ENCODE results near the gene KLHL21. TPM values are rescaled to one million over a fixed set of nuclear protein-coding genes. Genes with fewer than 3 reads are reported as not detected.

Gene KLHL21
- total RNA-seq, 2 donors from 2014 or later = 32.3 to 35.3 TPM

DNA sequence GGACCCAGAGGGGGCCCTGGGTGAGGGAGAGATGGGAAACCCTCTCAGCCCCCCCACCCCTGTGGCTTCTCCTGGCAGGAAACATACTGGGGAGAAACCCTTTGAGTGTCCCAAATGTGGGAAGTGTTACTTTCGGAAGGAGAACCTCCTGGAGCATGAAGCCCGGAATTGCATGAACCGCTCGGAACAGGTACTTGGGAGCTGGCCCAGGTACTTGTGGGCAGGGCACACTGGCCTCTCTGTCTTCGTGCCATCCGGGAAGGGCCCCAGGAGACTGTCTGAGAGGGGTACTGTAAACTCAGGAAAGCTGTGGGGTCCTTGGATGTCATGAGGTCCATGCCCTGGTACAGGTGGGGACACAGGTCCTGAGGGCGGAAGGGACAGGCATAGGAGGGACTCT lies 16.8 kb downstream of the KLHL21 start:
- no peak overlapping the region for H3K27ac Mint-ChIP-seq
- H3K4me3 Mint-ChIP-seq = no peak overlapping the region
- peaks cover 14% of the 10 kb centered on the region for H3K4me1 Mint-ChIP-seq
- no peak for ATAC-seq (replicated peaks)
- H3K27me3 Mint-ChIP-seq = no peaks in the 10 kb centered on the region
- H3K36me3 Mint-ChIP-seq (ENCODE audit: low read depth) = peaks cover 24% of the 10 kb centered on the region
- H3K9me3 Mint-ChIP-seq = no peaks in the 10 kb centered on the region

DNA sequence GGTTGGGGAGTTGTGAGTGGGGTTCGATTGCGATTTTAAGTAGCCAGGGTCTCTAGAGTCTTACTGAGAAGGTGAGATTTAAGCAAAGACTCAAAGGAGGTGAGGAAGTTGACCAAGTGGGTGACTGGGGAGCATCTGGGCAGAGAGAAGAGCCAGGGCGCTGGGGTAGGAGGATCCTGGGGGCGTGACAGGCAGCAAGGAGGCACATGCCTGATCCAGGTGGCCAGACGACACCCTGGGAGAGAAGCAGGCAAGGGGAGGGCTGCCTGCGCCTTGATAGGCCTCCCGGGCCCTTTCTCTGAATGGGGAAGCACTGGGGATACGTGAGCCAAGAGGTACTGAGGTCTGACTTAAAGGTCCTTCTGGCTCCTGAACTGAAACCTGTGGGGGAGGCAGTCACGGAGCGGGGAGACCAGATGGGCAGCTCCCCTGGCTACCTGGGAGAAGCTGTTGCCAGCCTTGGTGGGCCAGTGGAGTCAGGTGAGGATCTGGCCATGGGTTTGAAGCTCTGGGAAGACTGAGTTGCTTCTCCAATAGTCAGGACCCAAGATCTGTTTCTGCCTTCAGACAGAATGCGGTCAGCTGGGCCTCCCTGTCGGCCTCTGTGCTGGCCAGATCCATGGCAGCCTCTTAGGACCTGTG lies 17.5 kb downstream of the KLHL21 start:
- Mint-ChIP-seq H3K27me3 (no peaks in the 10 kb centered on the region), H3K4me1 (peaks cover 14% of the 10 kb centered on the region), H3K9me3 (no peaks in the 10 kb centered on the region), H3K36me3 (ENCODE audit: low read depth) (peaks cover 18% of the 10 kb centered on the region), H3K27ac (peak overlapping the region; percentile 58), H3K4me3 (no peak overlapping the region)
- no peak for ATAC-seq (replicated peaks)

DNA sequence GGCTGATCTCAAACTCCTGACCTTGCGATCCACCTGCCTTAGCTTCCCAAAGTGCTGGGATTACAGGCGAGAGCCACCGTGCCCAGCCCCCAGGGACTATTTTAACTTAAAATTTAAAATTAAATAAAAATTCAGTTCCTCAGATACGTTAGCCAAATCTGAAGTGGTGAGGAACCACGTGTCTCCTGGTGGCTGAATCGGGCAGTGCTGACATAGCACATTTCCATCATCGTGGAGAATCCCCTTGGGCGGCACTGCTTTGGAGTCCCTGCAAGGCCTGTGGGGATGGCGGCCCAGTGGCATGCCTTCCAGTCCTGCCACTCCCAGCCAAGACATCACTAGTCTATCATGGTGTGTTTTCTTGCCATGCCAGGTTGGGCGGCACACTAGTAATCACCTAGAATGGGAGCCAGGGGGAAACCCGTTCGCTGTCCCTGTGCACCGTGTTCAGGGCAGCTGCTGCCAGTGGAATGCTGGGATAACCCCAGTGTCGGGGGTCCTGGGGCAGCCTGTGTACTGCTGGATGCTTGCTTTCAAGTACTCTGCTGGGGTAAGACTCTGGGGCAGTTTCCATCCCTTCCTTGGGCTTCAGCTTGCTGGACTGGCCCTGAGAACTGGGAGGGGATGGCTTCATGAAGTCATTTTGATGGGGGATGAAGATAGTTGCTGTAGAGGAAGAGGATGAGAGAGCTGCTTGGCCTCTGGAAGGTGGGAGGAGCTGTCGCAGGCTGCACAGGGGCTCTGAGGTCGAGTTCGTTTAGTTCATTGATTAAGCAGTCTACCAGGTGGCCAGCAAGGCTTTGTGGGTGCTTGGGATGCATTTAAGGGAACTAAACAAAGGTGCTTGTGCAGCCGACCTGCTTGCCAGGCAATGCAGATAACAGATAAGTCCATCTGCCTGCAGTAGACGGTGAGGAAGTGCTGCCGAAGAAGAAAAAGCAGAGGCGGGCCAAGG lies 18.3 kb downstream of the KLHL21 start:
- Mint-ChIP-seq H3K9me3 (no peaks in the 10 kb centered on the region), H3K27ac (peak overlapping the region; percentile 58), H3K36me3 (ENCODE audit: low read depth) (peaks cover 10% of the 10 kb centered on the region), H3K27me3 (no peaks in the 10 kb centered on the region), H3K4me1 (peaks cover 14% of the 10 kb centered on the region), H3K4me3 (no peak overlapping the region)
- ATAC-seq (replicated peaks) = no peak

- no peaks in the 10 kb centered on the region for H3K9me3 Mint-ChIP-seq
- peak overlapping the region; percentile 91 for H3K4me3 Mint-ChIP-seq
- H3K27me3 Mint-ChIP-seq = no peaks in the 10 kb centered on the region
- H3K4me1 Mint-ChIP-seq = peaks cover 14% of the 10 kb centered on the region
- peak overlapping the region; percentile 95 for H3K27ac Mint-ChIP-seq
- H3K36me3 Mint-ChIP-seq (ENCODE audit: low read depth) = no peaks in the 10 kb centered on the region
- no peak for ATAC-seq (replicated peaks)
These were observed 20.3 kb downstream of the KLHL21 start for GRCh38 chr1:6582370-6582769.

GRCh38 chr1:6581561-6582305 lies 20.9 kb downstream of the KLHL21 start:
- ATAC-seq (replicated peaks) = no peak
- Mint-ChIP-seq H3K27ac (peak overlapping the region; percentile 95), H3K4me3 (peak overlapping the region; percentile 91)

GRCh38 chr1:6580593-6581409 lies 21.9 kb downstream of the KLHL21 start:
- H3K27me3 Mint-ChIP-seq = no peaks in the 10 kb centered on the region
- peak overlapping the region; percentile 95 for H3K27ac Mint-ChIP-seq
- ATAC-seq (replicated peaks) = no peak
- no peaks in the 10 kb centered on the region for H3K36me3 Mint-ChIP-seq (ENCODE audit: low read depth)
- peaks cover 14% of the 10 kb centered on the region for H3K4me1 Mint-ChIP-seq
- no peaks in the 10 kb centered on the region for H3K9me3 Mint-ChIP-seq
- H3K4me3 Mint-ChIP-seq = peak overlapping the region; percentile 91

More at GRCh38 chr1:6581561-6582305, 20.9 kb downstream of the KLHL21 start:
- Mint-ChIP-seq H3K4me1 (peaks cover 14% of the 10 kb centered on the region), H3K9me3 (no peaks in the 10 kb centered on the region), H3K36me3 (ENCODE audit: low read depth) (no peaks in the 10 kb centered on the region), H3K27me3 (no peaks in the 10 kb centered on the region)

GRCh38 chr1:6580119-6580592 lies 22.5 kb downstream of the KLHL21 start:
- Mint-ChIP-seq H3K27me3 (no peaks in the 10 kb centered on the region), H3K4me3 (peak overlapping the region; percentile 91), H3K4me1 (peaks cover 14% of the 10 kb centered on the region), H3K27ac (peak overlapping the region; percentile 95), H3K9me3 (no peaks in the 10 kb centered on the region), H3K36me3 (ENCODE audit: low read depth) (no peaks in the 10 kb centered on the region)
- no peak for ATAC-seq (replicated peaks)

DNA sequence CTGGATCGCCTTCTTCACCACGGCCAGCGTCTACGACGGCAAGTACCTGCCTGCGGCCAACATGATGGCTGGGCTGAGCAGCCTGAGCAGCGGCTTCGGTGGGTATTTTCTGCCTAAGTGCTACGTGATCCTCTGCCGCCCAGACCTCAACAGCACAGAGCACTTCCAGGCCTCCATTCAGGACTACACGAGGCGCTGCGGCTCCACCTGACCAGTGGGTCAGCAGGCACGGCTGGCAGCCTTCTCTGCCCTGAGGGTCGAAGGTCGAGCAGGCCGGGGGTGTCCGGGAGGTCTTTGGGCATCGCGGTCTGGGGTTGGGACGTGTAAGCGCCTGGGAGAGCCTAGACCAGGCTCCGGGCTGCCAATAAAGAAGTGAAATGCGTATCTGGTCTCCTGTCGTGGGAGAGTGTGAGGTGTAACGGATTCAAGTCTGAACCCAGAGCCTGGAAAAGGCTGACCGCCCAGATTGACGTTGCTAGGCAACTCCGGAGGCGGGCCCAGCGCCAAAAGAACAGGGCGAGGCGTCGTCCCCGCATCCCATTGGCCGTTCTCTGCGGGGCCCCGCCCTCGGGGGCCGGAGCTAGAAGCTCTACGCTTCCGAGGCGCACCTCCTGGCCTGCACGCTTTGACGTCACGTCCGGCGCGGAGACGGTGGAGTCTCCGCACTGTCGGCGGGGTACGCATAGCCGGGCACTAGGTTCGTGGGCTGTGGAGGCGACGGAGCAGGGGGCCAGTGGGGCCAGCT lies 23.1 kb downstream of the KLHL21 start, which contains the start of gene ZBTB48:
Gene ZBTB48 (plus strand): TSS at position 621 of the 745 bp plus-strand sequence. CDS start 616 bp downstream, outside the sequence.
- Mint-ChIP-seq H3K36me3 (ENCODE audit: low read depth) (no peaks in the 10 kb centered on the region), H3K27me3 (no peaks in the 10 kb centered on the region), H3K4me3 (peak within 1 kb of the TSS; percentile 91), H3K4me1 (peaks cover 10% of the 10 kb centered on the region), H3K27ac (peak within 1 kb of the TSS; percentile 95), H3K9me3 (no peaks in the 10 kb centered on the region)
- peak; percentile 99 for ATAC-seq (replicated peaks)

- no peak for ATAC-seq (replicated peaks)
- Mint-ChIP-seq H3K4me3 (peak overlapping the region; percentile 91), H3K4me1 (peaks cover 8% of the 10 kb centered on the region), H3K36me3 (ENCODE audit: low read depth) (no peaks in the 10 kb centered on the region), H3K9me3 (no peaks in the 10 kb centered on the region), H3K27ac (peak overlapping the region; percentile 95), H3K27me3 (no peaks in the 10 kb centered on the region)
These were observed 23.9 kb downstream of the KLHL21 start for GRCh38 chr1:6578624-6579373.

DNA sequence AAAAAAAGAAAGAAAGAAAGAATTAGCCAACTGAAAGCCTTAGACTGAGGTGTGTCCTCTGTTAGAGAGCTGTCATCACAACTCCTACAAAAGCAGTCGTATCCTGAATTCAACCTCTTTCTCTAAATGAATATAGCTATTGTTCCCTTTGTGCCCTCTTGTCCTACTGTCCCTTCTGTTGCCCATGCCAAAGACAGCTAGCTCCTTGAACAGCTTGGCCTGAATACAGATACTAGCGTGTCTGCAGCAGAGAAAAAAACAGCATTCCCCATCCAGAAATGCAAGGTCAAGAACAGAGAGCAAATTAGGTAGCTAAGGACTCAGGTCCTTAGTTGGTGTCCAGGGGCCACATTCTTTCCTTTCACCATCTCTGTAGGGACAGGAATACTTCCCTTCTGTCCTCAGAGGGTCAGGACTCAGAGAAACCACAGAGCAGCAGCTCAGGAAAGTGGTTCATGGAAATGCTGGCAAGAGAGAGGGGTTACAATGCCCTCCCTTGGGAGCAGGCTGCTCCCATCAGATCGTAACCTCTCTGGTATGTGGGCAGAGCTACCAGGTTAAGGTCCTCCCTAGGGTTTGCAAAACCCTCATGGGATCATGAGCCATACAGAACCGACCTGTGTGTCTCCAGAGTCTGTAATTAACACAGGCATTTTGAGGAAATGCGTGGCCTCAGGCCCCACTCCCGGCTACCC lies 24.7 kb downstream of the KLHL21 start:
- H3K4me3 Mint-ChIP-seq = no peak overlapping the region
- no peak for ATAC-seq (replicated peaks)
- H3K4me1 Mint-ChIP-seq = peaks cover 8% of the 10 kb centered on the region
- no peak overlapping the region for H3K27ac Mint-ChIP-seq
- H3K36me3 Mint-ChIP-seq (ENCODE audit: low read depth) = no peaks in the 10 kb centered on the region
- no peaks in the 10 kb centered on the region for H3K27me3 Mint-ChIP-seq
- H3K9me3 Mint-ChIP-seq = no peaks in the 10 kb centered on the region

DNA sequence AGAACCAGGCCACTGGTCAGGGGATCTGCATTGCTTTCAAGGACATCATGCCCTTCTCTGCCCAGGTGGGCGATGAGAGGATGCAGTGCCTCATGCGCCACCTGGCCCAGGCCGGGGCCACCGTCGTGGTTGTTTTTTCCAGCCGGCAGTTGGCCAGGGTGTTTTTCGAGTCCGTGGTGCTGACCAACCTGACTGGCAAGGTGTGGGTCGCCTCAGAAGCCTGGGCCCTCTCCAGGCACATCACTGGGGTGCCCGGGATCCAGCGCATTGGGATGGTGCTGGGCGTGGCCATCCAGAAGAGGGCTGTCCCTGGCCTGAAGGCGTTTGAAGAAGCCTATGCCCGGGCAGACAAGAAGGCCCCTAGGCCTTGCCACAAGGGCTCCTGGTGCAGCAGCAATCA lies 27.9 kb downstream of the KLHL21 start:
- no peak for ATAC-seq (replicated peaks)
- Mint-ChIP-seq H3K4me3 (no peak overlapping the region), H3K4me1 (no peaks in the 10 kb centered on the region), H3K27me3 (peaks cover 3% of the 10 kb centered on the region), H3K36me3 (ENCODE audit: low read depth) (no peaks in the 10 kb centered on the region), H3K27ac (no peak overlapping the region), H3K9me3 (no peaks in the 10 kb centered on the region)

DNA sequence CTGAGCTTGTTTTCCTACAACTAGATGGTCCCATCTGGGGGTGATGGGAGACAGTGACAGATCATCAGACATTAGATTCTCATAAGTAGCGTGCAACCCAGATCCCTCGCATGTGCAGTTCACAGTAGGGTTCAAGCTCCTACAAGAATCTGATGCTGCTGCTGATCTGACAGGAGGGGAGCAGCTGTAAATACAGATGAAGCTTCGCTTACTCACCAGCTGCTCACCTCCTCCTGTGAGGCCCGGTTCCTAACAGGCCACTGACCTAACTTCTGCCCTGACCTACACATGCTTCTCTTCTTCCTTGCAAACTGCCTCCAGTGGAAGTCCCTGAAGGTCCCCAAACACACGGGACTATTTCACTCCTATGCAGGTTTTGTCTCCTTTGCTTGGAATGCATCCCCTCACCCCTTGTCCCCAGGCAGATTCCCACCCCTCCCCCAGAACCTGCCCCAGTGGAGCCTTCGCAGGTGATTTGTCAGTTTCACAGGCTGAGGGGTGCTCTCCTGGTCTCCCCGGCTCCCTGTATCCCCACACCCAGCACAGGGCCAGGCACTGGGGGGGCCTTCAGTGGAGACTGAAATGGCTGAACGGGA lies 28.5 kb downstream of the KLHL21 start:
- Mint-ChIP-seq H3K27ac (no peak overlapping the region), H3K4me3 (no peak overlapping the region), H3K9me3 (no peaks in the 10 kb centered on the region), H3K4me1 (no peaks in the 10 kb centered on the region), H3K27me3 (peaks cover 3% of the 10 kb centered on the region), H3K36me3 (ENCODE audit: low read depth) (no peaks in the 10 kb centered on the region)
- ATAC-seq (replicated peaks) = no peak

Data from activated T-helper 17 cell treated with anti-CD3 and anti-CD28 coated beads, Interleukin-2, amount 50 U/mL, for 72 hours (primary cell).